Gastrocnemius medialis (tissue), 4 donors: ENCODE data around the gene SAMD3.

Experiments used
- POLR2A ChIP-seq, 2 donors: fragments of 450-650 bp; IDR thresholded peaks; one replicate each; pipeline ENCODE4 v1.6.1; 2017; ENCODE audit warnings: antibody characterized with exemption in 2 of 2, mild to moderate bottlenecking in 2 of 2, moderate library complexity in 2 of 2
- TF ChIP-seq, protein P1 (sequence below), 5 experiments: fragments of 450-650 bp in 3 of 5; fragments of 200-600 bp in 2 of 5; sonication (generic) in 2 of 5; IDR thresholded peaks in 4 of 5; conservative IDR thresholded peaks in 1 of 5; 1 replicate in 4 of 5; 2 replicates in 1 of 5; pipeline ENCODE4 v1.5.1; 2016 to 2019; ENCODE audit warnings: antibody characterized with exemption in 5 of 5, mild to moderate bottlenecking in 3 of 5, moderate library complexity in 3 of 5

DNA sequence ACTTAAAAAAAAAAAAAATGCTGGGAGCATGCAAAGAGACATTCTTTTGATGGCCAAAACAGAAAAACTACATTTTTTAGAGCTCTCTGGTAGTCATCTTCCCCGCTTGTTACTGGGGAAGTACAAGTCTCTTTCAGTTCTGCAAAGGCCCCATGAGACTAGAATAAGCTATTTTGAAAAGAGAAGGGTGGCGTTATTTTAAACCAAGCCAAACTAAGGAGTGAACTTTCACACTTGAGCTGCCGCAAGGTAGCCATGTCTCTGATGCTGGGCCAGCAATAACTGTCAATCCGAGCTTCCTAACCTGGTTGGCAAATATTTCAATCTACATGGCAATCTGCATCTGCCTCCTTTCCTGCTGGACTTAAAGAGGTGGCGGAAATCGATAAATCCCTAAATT lies 107.7 kb downstream of the SAMD3 start:
- TF ChIP-seq POLR2A (IDR thresholded peaks at IDR 0.05): no peak
- TF ChIP-seq, protein P1, sequence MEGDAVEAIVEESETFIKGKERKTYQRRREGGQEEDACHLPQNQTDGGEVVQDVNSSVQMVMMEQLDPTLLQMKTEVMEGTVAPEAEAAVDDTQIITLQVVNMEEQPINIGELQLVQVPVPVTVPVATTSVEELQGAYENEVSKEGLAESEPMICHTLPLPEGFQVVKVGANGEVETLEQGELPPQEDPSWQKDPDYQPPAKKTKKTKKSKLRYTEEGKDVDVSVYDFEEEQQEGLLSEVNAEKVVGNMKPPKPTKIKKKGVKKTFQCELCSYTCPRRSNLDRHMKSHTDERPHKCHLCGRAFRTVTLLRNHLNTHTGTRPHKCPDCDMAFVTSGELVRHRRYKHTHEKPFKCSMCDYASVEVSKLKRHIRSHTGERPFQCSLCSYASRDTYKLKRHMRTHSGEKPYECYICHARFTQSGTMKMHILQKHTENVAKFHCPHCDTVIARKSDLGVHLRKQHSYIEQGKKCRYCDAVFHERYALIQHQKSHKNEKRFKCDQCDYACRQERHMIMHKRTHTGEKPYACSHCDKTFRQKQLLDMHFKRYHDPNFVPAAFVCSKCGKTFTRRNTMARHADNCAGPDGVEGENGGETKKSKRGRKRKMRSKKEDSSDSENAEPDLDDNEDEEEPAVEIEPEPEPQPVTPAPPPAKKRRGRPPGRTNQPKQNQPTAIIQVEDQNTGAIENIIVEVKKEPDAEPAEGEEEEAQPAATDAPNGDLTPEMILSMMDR (IDR thresholded peaks at IDR 0.05 in 4 of 5, conservative IDR thresholded peaks at IDR 0.05 in 1 of 5): no peak
